Measurements from ENCODE around the gene IL17RA. TPM values are rescaled to one million over a fixed set of nuclear protein-coding genes. Genes with fewer than 3 reads are reported as not detected.
A peak's percentile ranks its signal among the peaks of the same experiment; 100 is the strongest.

IL17RA gene
- total RNA-seq, 1 donor, result 24.8 TPM

DNA sequence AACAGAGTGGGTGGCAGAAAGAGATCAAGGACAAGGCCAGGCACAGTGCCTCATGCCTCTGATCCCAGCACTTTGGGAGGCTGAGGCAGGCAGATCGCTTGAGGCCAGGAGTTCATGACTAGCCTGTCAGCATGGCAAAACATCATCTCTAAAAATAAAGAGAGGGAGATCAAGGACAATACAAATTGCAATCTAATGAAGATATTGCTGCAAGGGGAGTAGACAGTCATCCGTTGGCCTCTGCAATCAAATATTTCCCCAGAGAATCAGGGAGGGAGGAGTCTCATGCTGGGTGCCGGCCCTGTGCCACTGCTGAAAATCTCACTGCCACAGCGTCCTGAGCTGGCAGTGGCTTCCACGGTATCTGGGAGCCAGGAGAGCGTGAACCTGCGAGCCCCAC is 19.4 kb upstream of the IL17RA start:
- no peaks in the 10 kb centered on the region for H3K27me3 ChIP-seq (ENCODE audit: insufficient read depth, low read length)
- no peak overlapping the region for H3K4me3 ChIP-seq (ENCODE audit: low read length)
- no peaks in the 10 kb centered on the region for H3K9me3 ChIP-seq (ENCODE audit: low read depth, low read length)
- no peaks in the 10 kb centered on the region for H3K4me1 ChIP-seq (ENCODE audit: insufficient read depth, low read length)

DNA sequence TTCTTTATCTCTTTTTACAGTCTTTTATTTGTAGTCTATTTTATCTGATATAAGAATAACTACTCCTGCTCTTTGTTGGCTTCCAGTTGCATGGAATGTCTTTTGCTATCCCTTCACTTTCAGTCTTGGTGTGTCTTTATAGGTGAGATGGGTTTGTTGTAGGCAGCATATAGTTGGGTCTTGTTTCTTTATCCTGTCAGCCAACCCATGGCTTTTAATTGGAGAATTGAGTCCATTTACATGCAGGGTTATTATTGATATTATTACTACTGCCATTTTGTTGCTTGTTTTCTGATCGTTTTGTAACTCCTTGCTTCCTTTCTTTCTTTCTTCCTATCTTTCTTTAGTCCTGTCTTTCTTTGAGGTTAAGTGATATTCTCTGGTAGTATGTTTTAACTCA is 11.9 kb upstream of the IL17RA start:
- Histone ChIP-seq H3K4me1 (ENCODE audit: insufficient read depth, low read length) (peaks cover 19% of the 10 kb centered on the region), H3K9me3 (ENCODE audit: low read depth, low read length) (no peaks in the 10 kb centered on the region), H3K4me3 (ENCODE audit: low read length) (no peak overlapping the region), H3K27me3 (ENCODE audit: insufficient read depth, low read length) (peaks cover 3% of the 10 kb centered on the region)

DNA sequence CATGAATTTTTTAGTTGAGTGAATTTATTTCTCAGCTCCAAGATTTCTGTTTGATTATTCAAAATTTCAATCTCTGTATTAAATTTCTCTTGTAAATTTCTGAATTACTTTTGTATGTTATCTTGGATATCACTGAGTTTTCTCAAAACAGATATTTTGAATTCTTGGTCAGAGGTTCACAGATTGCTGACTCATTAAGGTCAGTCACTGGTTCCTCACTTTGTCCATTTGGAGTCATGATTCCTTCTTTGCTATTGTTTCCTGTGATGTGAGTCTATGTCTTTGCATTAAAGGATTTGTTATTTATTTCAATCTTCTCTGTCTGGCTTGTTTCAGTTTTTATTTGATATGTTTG is 10.2 kb upstream of the IL17RA start:
- Histone ChIP-seq H3K4me1 (ENCODE audit: insufficient read depth, low read length) (peaks cover 25% of the 10 kb centered on the region), H3K27me3 (ENCODE audit: insufficient read depth, low read length) (peaks cover 3% of the 10 kb centered on the region), H3K4me3 (ENCODE audit: low read length) (no peak overlapping the region), H3K9me3 (ENCODE audit: low read depth, low read length) (no peaks in the 10 kb centered on the region)

DNA sequence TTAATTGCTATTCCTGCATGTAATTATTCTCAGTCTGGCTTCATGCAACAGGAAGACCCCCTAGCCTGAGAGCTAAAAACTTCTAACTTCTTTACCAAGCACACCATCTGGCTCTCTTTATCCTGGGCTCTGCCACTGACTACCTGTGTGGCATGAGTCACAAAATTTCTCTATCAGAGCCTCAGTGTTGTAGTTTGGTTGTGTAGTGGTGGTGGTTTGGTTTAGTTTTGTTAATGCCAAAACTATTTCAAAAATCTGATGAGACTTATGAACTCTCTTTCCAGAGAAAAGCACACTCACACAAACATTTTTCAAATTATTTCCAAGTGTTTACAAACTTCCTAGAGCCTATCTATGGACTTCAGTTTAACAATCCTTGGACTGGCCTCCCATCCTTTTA is 7.5 kb upstream of the IL17RA start:
- Histone ChIP-seq H3K27me3 (ENCODE audit: insufficient read depth, low read length) (peaks cover 3% of the 10 kb centered on the region), H3K9me3 (ENCODE audit: low read depth, low read length) (no peaks in the 10 kb centered on the region), H3K4me3 (ENCODE audit: low read length) (no peak overlapping the region), H3K4me1 (ENCODE audit: insufficient read depth, low read length) (peaks cover 29% of the 10 kb centered on the region)

DNA sequence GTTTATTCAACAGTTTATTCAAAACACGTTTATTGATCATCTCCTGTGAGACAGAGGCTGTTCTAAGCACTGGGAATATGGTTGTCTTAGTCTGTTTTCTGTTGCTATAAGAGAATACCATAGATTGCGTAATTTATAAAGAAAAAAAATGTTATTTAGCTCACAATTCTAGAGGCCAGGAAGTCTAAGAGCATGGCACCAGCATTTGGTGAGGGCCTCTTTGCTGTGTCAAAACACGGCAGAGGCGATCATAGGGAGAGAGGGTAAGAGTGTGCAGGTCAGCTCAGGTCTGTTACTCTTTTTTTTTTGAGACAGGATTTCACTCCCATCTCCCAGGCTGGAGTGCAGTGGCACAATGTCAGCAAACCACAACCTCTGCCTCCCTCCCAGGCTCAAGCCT is 5.2 kb upstream of the IL17RA start:
- Histone ChIP-seq H3K4me3 (ENCODE audit: low read length) (no peak overlapping the region), H3K9me3 (ENCODE audit: low read depth, low read length) (no peaks in the 10 kb centered on the region), H3K4me1 (ENCODE audit: insufficient read depth, low read length) (peaks cover 38% of the 10 kb centered on the region), H3K27me3 (ENCODE audit: insufficient read depth, low read length) (no peaks in the 10 kb centered on the region)

DNA sequence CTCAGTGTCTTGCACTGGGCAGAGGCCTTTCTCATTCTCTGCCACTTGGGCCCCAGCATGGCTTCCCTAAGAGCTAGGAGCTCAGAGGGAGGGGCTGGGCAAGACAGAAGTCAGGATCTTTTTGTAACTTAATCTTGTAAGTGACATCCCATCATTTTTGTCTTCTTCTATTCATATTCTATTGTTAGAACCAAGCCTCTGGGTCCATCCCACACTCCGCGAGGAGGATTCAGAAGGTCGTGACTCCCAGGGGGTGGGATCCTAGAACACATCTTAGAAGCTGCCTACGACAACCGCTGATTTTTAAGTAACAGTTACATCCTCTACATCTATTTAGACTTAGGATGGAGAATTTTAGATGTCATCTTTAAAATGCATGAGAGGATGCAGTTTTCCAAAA is 1.5 kb upstream of the IL17RA start:
- H3K4me1 ChIP-seq (ENCODE audit: insufficient read depth, low read length), result peaks cover 44% of the 10 kb centered on the region
- no peak overlapping the region for H3K4me3 ChIP-seq (ENCODE audit: low read length)
- H3K9me3 ChIP-seq (ENCODE audit: low read depth, low read length), result no peaks in the 10 kb centered on the region
- H3K27me3 ChIP-seq (ENCODE audit: insufficient read depth, low read length), result no peaks in the 10 kb centered on the region

DNA sequence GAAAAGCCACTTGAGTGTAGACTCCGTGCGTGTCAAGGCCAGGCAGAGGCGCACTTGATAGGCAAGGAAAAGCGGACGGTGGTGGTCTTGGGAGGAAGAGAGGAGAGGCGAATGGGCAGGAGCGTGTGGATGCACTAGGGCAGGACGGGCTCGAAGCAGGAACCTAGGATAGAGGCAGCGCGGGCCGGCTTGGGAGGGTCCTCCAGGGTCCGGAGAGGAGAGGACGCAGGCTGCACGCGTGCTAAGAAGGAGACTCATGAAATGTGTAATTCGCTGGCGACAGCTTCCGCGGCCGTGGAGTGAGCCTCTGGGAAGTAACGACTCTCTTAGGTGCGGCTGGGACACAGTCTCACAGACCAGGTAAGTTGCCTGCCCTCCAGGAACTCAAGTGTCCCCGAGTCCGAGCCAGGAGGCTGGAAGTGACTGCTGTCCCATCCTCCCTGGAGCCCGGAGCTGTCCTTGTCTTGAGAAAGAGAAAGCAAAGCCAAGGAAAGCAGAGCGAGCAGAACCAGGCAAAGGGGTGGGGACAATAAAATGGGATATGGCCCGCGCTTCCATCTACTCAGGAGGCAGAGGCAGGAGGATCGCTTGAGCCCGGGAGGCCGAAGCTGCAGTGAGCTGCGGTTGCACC is 874 bp upstream of the IL17RA start:
- Histone ChIP-seq H3K4me1 (ENCODE audit: insufficient read depth, low read length) (peaks cover 51% of the 10 kb centered on the region), H3K4me3 (ENCODE audit: low read length) (peak overlapping the region; percentile 91), H3K9me3 (ENCODE audit: low read depth, low read length) (no peaks in the 10 kb centered on the region), H3K27me3 (ENCODE audit: insufficient read depth, low read length) (no peaks in the 10 kb centered on the region)

DNA sequence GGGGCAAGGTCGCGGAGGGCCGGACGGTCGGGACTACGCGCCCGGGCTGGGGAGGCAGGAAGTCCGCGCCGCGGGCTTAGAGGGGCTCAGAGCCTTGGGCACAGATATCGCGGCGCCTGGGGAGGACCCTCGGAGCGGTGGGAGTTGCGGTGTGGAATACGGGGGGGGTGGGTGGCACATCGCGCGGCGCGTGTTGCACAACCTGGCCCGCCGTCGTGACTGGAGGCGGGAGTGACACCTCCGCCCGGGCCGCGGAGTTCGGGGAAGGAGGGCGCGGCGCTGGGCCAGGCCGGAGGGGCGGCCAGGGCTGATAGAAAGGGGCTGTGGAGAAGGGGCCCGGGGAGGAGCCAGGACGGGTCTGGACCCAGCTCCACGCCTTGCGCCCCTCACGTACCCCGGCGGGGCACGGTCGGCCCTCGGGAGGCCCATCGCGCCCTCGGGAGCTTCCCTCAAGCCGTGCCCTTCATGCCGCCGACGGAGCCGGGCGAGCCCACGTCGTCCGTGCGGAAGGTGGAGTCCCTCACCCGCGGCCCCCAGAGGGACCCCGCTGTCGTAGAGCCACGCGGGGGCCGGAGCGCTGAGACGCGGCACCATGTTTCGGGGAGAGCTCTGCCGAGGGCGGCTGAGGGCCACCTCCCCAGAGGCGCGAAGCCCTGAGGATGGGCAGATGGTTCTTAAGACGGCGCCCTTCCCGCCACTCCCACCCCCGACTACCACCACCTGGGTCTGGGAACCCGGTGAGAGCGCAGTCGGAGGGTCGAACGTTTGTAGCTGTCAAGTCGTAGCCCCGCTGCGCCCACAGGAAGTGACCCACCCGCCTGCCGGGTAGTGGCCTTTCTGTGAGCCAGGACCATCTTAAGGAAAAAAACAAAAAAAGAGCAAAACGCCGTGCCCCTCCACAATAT is 729 bp downstream of the IL17RA start:
- peaks cover 54% of the 10 kb centered on the region for H3K4me1 ChIP-seq (ENCODE audit: insufficient read depth, low read length)
- H3K27me3 ChIP-seq (ENCODE audit: insufficient read depth, low read length), result no peaks in the 10 kb centered on the region
- H3K9me3 ChIP-seq (ENCODE audit: low read depth, low read length), result no peaks in the 10 kb centered on the region
- H3K4me3 ChIP-seq (ENCODE audit: low read length), result peak overlapping the region; percentile 91

DNA sequence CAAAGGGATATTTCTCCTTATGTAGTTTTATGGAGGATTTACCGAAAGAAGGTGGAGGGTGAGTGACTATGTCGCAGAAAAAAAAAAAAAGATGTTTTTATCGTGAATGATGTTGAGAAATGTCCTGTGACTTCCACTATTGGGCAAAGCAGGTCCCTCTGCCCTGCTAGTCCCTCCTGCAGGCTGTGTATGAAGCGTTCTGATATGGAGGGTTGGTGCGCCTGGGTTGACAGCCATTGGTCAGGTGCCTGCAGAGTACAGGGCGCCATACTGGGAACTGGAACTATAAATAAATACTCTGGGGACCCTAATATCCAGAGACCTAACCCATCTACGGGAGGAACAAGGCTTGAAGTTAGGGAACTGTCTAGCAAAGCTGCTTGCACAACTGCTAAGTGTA is 1.5 kb downstream of the IL17RA start:
- Histone ChIP-seq H3K4me3 (ENCODE audit: low read length) (peak overlapping the region; percentile 91), H3K9me3 (ENCODE audit: low read depth, low read length) (no peaks in the 10 kb centered on the region), H3K4me1 (ENCODE audit: insufficient read depth, low read length) (peaks cover 61% of the 10 kb centered on the region), H3K27me3 (ENCODE audit: insufficient read depth, low read length) (no peaks in the 10 kb centered on the region)

DNA sequence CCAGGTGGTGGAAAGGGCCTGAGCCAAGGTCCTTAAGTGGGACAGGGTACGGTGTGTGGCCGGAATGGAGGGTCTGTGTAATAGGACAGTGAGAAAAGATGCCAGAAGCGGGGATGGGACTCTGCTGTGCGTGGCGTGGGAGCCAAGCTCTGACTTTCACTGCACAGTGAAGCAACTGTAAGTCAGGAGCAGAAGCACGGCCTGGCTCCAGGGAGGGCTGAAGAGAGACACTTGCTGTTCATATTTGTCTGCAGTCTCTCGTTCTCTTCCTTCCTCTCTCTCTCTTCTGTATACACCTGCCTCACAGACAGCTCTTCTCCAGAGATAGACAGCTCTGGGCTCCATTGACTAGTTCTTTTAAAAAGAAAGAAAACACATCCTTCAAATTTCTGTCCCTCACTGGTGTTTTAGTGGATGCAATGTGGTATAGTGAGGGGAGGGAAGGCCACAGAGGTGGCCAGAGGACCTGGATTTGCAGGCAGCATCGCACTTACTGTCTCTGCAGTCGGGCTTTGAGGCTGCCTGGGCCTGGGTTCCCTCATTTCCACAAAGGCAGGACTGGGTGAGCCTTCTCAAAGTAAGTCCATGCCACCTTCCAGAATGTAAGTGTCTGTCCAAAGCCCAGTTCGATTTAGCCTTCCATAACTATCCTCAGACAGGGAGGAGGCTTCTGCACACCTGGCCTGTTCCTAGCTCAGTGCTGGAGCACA is 2.1 kb downstream of the IL17RA start:
- H3K4me3 ChIP-seq (ENCODE audit: low read length), result peak overlapping the region; percentile 91
- H3K9me3 ChIP-seq (ENCODE audit: low read depth, low read length), result no peaks in the 10 kb centered on the region
- peaks cover 68% of the 10 kb centered on the region for H3K4me1 ChIP-seq (ENCODE audit: insufficient read depth, low read length)
- H3K27me3 ChIP-seq (ENCODE audit: insufficient read depth, low read length), result no peaks in the 10 kb centered on the region

DNA sequence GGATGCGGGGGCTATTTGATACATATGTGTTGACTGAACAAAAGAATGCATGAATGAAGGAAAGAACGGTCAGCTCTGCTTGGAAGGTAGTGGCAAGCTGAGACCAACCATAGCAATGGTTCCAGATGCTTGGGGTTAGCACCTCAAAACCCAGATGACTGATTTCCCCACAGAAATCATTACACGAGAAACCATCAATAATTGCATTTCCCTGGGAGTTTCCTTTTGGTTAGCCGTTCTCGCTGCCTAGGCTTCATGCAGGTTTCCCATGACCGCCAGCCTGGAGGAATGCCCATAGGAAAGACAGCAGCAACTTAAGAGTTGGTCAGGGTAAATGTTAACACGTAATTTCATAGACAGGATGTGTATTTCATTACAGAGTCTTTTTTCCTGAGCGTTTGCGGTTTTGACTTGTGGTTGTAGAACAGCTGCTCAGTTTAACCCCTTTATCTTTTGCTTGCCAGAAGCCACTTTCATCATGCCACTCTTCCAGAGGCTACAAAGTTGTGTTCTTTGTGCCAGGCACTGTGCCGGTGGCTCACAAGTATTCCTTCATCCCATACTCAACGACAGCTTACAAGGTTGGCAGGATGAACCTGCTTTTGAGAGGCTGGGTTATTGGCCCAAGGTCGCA is 2.8 kb downstream of the IL17RA start:
- Histone ChIP-seq H3K4me1 (ENCODE audit: insufficient read depth, low read length) (peaks cover 74% of the 10 kb centered on the region), H3K9me3 (ENCODE audit: low read depth, low read length) (no peaks in the 10 kb centered on the region), H3K4me3 (ENCODE audit: low read length) (peak overlapping the region; percentile 91), H3K27me3 (ENCODE audit: insufficient read depth, low read length) (no peaks in the 10 kb centered on the region)

DNA sequence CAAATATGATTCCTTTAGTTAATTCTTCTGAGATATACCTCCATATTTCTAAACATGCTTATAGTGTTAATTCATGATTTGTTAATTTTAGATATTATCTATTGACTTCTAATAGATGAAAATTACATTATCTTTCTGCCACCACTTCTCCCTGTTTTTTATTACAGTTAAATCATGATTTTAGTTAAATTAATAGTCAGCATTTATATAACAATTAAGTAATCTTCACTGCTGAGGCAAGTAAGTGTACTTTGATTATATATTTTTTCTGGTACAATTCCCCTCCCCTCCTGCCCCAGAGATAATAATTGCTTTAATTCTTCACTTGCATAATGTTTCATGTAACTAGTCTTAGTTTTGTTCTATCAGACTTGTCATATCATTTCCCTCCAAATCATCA is 5.8 kb downstream of the IL17RA start:
- Histone ChIP-seq H3K9me3 (ENCODE audit: low read depth, low read length) (no peaks in the 10 kb centered on the region), H3K4me3 (ENCODE audit: low read length) (no peak overlapping the region)

DNA sequence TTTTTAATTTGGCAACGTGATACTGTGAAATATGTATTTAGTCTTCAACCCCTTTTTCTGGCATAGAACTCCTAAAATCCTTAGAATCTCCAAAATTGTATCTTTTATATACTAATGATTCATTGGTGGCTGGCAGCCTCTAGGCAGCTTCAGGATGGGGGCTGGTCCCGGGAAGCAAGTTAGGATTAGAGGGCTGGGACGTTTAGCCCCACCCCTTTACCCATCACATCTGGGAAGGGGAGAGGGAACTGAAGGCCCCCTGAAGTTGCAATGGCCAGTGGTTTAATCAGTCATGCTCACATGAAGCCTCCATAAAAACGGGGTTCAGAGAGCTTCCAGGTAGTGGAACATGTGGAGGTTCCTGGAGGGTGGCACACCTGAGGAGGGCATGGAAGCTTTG is 7.1 kb downstream of the IL17RA start:
- H3K4me1 ChIP-seq (ENCODE audit: insufficient read depth, low read length), result peaks cover 91% of the 10 kb centered on the region
- no peaks in the 10 kb centered on the region for H3K9me3 ChIP-seq (ENCODE audit: low read depth, low read length)
- H3K27me3 ChIP-seq (ENCODE audit: insufficient read depth, low read length), result no peaks in the 10 kb centered on the region
- H3K4me3 ChIP-seq (ENCODE audit: low read length), result no peak overlapping the region

More for the DNA sequence above, 5.8 kb downstream of the IL17RA start:
- no peaks in the 10 kb centered on the region for H3K27me3 ChIP-seq (ENCODE audit: insufficient read depth, low read length)
- peaks cover 88% of the 10 kb centered on the region for H3K4me1 ChIP-seq (ENCODE audit: insufficient read depth, low read length)

DNA sequence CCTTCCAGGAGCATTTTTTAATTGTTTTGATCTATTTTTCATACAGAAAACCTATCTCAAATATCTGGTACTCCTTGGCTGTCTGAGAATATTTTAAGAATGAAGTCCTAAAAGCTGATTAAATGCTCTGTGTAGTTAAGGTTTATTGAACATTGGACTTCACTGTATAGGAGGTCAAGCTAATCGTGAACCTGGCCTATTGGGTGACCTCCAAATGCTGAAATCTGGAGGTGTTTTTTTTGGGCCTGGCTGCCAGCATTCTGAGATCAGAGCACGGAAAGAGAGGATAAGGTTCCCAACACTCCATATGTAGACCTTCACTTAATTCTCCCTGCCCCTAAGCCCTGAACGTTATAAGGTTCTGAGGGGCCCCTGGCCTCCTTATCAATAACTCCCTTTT is 8.3 kb downstream of the IL17RA start:
- no peaks in the 10 kb centered on the region for H3K27me3 ChIP-seq (ENCODE audit: insufficient read depth, low read length)
- H3K4me1 ChIP-seq (ENCODE audit: insufficient read depth, low read length), result peaks cover 91% of the 10 kb centered on the region
- H3K9me3 ChIP-seq (ENCODE audit: low read depth, low read length), result no peaks in the 10 kb centered on the region
- no peak overlapping the region for H3K4me3 ChIP-seq (ENCODE audit: low read length)

DNA sequence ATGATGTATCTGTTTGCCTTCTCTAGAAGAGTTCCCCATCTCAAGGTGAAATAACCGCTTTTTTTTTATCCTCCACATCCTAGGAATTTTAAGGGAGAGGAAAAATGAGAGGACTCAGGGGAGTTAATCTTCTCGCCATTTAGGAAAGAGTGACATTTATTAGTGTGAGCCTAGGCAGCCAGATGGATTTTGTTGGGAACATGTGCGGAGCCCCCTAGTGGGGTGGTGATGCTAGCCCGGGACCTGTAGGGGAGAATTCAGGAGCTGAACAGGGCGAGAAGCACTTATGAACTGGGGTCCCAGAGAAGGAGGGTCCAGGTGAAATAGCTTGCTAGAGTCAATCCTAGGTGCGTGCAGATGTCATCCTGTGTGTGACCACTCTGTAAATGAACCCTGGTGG is 10.7 kb downstream of the IL17RA start:
- no peaks in the 10 kb centered on the region for H3K27me3 ChIP-seq (ENCODE audit: insufficient read depth, low read length)
- no peaks in the 10 kb centered on the region for H3K9me3 ChIP-seq (ENCODE audit: low read depth, low read length)
- H3K4me1 ChIP-seq (ENCODE audit: insufficient read depth, low read length), result peaks cover 94% of the 10 kb centered on the region
- H3K4me3 ChIP-seq (ENCODE audit: low read length), result no peak overlapping the region
